Testis (tissue), 3 donors: ENCODE measurements around the gene PPFIBP1. TPM values are rescaled to one million over a fixed set of nuclear protein-coding genes. Genes with fewer than 3 reads are reported as not detected.

Experiments
- DNase-seq: peaks from one replicate; pipeline ENCODE4 v3.0.0-alpha.2; 2019
- H3K27ac ChIP-seq, 2 donors: fragments of 200-600 bp; sonication (generic); one replicate each; pipeline ENCODE4 v1.5.1; 2019
- H3K27me3 ChIP-seq: fragments of 200-600 bp; sonication (generic); one replicate; pipeline ENCODE4 v1.5.1; 2019
- H3K36me3 ChIP-seq: fragments of 200-600 bp; sonication (generic); one replicate; pipeline ENCODE4 v1.5.1; 2017; ENCODE audit warnings: low read depth; ENCODE audit errors: missing control alignments
- H3K4me1 ChIP-seq: fragments of 200-600 bp; sonication (generic); one replicate; pipeline ENCODE4 v1.5.1; 2019
- H3K4me3 ChIP-seq, 2 donors: fragments of 200-600 bp; sonication (generic); one replicate each; pipeline ENCODE4 v1.5.1; 2017 to 2019
- H3K9me3 ChIP-seq: fragments of 200-600 bp; sonication (generic); one replicate; pipeline ENCODE4 v1.5.1; 2017
- POLR2A ChIP-seq: fragments of 450-650 bp; IDR thresholded peaks from one replicate; pipeline ENCODE4 v1.6.1; 2017; ENCODE audit warnings: antibody characterized with exemption, mild to moderate bottlenecking, moderate library complexity
- WGBS, 2 donors: methylation state at CpG; one replicate each; pipeline ENCODE4 v1.1.5; 2018; 5-methylcytosine and 5-hydroxymethylcytosine counted together
- intact Hi-C: fragments of 100-400 bp; cut with DNase I; formaldehyde crosslinking; loops from one replicate; pipeline ENCODE4 v1.15.1; 2023; ENCODE audit warnings: low total_unique reads
- polyA plus RNA-seq: library from polyadenylated mRNA; stranded (reverse); fragments of 350-450 nt; fragmentation: Illumina TruSeq; extraction: RNeasy Lipid Tissue Mini Kit (QIAGEN cat#74804); gene quantifications from one replicate; pipeline ENCODE4 v1.2.3, GENCODE V29; 2014; ENCODE audit warnings: low read depth, low replicate concordance; ENCODE audit not compliant: insufficient read depth
- total RNA-seq, 2 donors: library from RNA; depleted of rRNA; stranded (reverse); fragments of >200 nt; gene quantifications; one replicate each; pipeline ENCODE4 v1.2.3, GENCODE V29; 2016
- TF ChIP-seq, protein P1 (sequence below), 3 experiments: fragments of 450-650 bp in 2 of 3; fragments of 200-600 bp in 1 of 3; sonication (generic) in 1 of 3; IDR thresholded peaks; one replicate each; pipeline ENCODE4 v1.5.1; 2016 to 2019; ENCODE audit warnings: antibody characterized with exemption in 3 of 3, mild to moderate bottlenecking in 2 of 3, moderate library complexity in 1 of 3

The PPFIBP1 gene
- total and polyA plus RNA-seq, 3 donors from 2014 or later, result 33.4 to 87.8 (median 75.3) TPM

- Histone ChIP-seq H3K4me1 (no peaks in the 10 kb centered on the region), H3K4me3 (no peak overlapping the region), H3K27ac (no peak overlapping the region), H3K9me3 (no peaks in the 10 kb centered on the region), H3K27me3 (no peaks in the 10 kb centered on the region), H3K36me3 (no peaks in the 10 kb centered on the region)
- intact Hi-C loops, result no loop called here
- TF ChIP-seq, protein P1, sequence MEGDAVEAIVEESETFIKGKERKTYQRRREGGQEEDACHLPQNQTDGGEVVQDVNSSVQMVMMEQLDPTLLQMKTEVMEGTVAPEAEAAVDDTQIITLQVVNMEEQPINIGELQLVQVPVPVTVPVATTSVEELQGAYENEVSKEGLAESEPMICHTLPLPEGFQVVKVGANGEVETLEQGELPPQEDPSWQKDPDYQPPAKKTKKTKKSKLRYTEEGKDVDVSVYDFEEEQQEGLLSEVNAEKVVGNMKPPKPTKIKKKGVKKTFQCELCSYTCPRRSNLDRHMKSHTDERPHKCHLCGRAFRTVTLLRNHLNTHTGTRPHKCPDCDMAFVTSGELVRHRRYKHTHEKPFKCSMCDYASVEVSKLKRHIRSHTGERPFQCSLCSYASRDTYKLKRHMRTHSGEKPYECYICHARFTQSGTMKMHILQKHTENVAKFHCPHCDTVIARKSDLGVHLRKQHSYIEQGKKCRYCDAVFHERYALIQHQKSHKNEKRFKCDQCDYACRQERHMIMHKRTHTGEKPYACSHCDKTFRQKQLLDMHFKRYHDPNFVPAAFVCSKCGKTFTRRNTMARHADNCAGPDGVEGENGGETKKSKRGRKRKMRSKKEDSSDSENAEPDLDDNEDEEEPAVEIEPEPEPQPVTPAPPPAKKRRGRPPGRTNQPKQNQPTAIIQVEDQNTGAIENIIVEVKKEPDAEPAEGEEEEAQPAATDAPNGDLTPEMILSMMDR (IDR thresholded peaks at IDR 0.05), result no peak
- no peak for TF ChIP-seq POLR2A
- WGBS, 2 donors, result 90 to 93% methylated on average over 6 of the region's 6 CpGs
- no peak for DNase-seq
Observed at GRCh38 chr12:27502021-27502435, 22.0 kb upstream of the PPFIBP1 start.

DNA sequence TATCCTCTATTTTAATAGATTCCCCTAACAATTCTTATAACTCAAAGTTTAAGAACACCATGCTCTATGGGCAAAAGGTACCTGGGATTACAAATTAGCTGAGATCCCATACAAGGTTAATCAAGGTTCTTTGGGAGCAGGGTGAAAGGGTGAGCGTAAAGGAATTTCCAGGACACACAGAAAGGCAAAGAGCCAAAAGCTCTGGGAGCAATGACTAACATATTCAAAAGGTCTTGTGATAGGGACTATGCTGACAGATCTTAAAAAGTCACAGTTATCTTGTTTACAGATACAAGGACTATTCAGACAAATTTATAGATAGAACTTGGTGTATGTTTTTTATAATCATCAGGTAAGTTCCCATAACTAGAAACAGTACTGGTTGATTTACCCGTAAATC lies 19.5 kb upstream of the PPFIBP1 start:
- Histone ChIP-seq H3K27me3 (no peaks in the 10 kb centered on the region), H3K27ac (no peak overlapping the region), H3K36me3 (no peaks in the 10 kb centered on the region), H3K9me3 (no peaks in the 10 kb centered on the region), H3K4me3 (no peak overlapping the region), H3K4me1 (no peaks in the 10 kb centered on the region)
- intact Hi-C loops, result no loop called here
- 92 to 94% methylated on average over 2 of the region's 2 CpGs for WGBS, 2 donors
- TF ChIP-seq POLR2A, result no peak
- DNase-seq, result no peak

GRCh38 chr12:27505109-27505508 lies 18.9 kb upstream of the PPFIBP1 start:
- Histone ChIP-seq H3K4me1 (no peaks in the 10 kb centered on the region), H3K27ac (no peak overlapping the region), H3K36me3 (no peaks in the 10 kb centered on the region), H3K9me3 (no peaks in the 10 kb centered on the region), H3K27me3 (no peaks in the 10 kb centered on the region), H3K4me3 (no peak overlapping the region)
- DNase-seq, result no peak
- WGBS, 2 donors, result 87 to 89% methylated on average over 2 of the region's 2 CpGs
- TF ChIP-seq POLR2A, result no peak
- TF ChIP-seq, protein P1 (IDR thresholded peaks at IDR 0.05), result no peak
- intact Hi-C loops, result no loop called here

DNA sequence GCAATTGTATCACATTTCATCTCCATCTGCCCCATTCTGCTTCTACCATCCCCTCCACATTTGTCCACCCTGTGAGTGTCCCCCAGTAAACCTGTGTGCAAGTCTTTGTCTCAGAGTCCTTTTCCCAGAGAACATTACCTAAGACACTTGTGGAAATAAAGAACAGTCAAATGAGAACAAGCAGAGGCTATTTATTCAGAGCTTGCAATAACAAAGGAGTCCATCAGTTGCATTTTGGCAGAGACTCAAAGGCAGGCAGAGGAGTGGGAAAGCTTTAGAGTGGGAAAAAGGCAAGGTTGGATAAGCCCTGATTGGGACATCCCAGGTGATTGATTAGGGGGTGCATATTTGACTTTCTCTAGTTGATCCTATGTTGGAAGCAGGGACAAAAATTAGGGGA lies 18.2 kb upstream of the PPFIBP1 start:
- Histone ChIP-seq H3K9me3 (no peaks in the 10 kb centered on the region), H3K4me1 (peaks cover under 1% of the 10 kb centered on the region), H3K27ac (no peak overlapping the region), H3K4me3 (no peak overlapping the region), H3K27me3 (no peaks in the 10 kb centered on the region), H3K36me3 (no peaks in the 10 kb centered on the region)
- intact Hi-C loops, result no loop called here
- TF ChIP-seq POLR2A, result no peak
- TF ChIP-seq, protein P1 (IDR thresholded peaks at IDR 0.05), result no peak
- DNase-seq, result no peak

GRCh38 chr12:27506645-27507189 lies 17.3 kb upstream of the PPFIBP1 start:
- H3K27ac ChIP-seq, result no peak overlapping the region
- H3K4me3 ChIP-seq, result no peak overlapping the region
- H3K9me3 ChIP-seq, result no peaks in the 10 kb centered on the region
- 80 to 90% methylated on average over 2 of the region's 2 CpGs for WGBS, 2 donors
- intact Hi-C loops, result no loop called here
- TF ChIP-seq, protein P1 (IDR thresholded peaks at IDR 0.05), result no peak
- TF ChIP-seq POLR2A, result no peak
- DNase-seq, result no peak
- no peaks in the 10 kb centered on the region for H3K27me3 ChIP-seq
- peaks cover 10% of the 10 kb centered on the region for H3K4me1 ChIP-seq
- no peaks in the 10 kb centered on the region for H3K36me3 ChIP-seq
